ENCODE measurements around the gene WFDC9.
"Not testable (repeated sequence)": the region's sequence is repeated elsewhere in the genome, so short reads cannot be mapped to it uniquely, and the experiment has no call there.

The WFDC9 gene

GRCh38 chr20:45592574-45593189 is 38.4 kb downstream of the WFDC9 start:
- no peak for DNase-seq (ENCODE audit: low read depth)

GRCh38 chr20:45589725-45590124 is 41.4 kb downstream of the WFDC9 start:
- DNase-seq (ENCODE audit: low read depth), result no peak

DNA sequence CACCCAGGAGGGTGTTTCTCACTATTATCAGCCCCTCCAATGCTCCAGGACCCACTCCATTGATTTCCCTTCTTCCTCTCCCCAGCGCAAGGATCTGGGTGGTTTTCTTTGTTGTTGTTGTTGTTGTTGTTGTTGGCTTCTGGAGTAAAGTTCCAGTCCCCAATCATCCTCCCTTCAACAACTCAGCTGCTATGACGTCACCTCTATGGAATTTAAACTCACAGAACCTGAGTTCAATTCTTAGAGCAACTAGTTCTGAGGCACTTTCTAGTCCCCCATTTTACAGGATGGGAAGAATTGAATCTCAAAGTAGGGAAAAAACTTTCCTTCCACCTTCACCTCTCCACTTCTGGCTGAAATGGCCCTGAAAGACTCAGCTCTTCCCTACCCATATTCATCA is 42.3 kb downstream of the WFDC9 start:
- DNase-seq (ENCODE audit: low read depth), result no peak

- not testable (repeated sequence) for DNase-seq (ENCODE audit: low read depth)
These were observed 45.1 kb downstream of the WFDC9 start for GRCh38 chr20:45585986-45586385.

DNA sequence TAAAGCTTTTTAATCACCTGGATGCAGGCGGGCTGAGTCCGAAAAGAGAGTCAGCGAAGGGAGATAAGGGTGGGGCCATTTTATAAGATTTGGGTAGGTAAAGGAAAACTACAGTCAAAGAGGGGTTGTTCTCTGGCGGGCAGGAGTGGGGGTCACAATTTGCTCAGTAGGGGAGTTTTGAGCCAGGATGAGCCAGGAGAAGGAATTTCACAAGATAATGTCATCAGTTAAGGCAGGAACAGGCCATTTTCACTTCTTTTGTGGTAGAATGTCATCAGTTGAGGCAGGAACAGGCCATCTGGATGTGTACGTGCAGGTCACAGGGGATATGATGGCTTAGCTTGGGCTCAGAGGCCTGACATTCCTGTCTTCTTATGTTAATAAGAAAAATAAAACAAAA is 46.8 kb downstream of the WFDC9 start:
- DNase-seq (ENCODE audit: low read depth), result not testable (repeated sequence)

GRCh38 chr20:45583502-45583901 is 47.6 kb downstream of the WFDC9 start:
- DNase-seq (ENCODE audit: low read depth), result no peak

DNA sequence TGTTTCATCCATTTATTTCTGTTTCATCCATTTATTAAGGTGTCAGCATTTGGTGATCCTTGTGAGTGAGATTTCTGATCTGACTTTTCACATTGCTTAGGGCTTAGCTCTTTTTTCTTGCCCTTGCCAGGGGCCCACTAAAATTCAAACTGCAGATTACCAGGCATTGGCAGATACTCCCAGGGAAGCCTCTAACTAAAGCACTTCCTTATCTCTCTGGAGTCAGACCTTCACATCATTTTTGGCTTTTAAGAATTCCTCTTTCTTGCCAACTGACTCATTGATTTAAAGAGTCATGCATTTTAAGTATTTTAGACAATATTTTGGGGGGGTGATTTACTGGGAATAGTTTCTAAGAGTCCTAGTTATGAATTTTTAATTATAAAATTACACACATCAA is 49.4 kb downstream of the WFDC9 start:
- DNase-seq (ENCODE audit: low read depth), result no peak

DNA sequence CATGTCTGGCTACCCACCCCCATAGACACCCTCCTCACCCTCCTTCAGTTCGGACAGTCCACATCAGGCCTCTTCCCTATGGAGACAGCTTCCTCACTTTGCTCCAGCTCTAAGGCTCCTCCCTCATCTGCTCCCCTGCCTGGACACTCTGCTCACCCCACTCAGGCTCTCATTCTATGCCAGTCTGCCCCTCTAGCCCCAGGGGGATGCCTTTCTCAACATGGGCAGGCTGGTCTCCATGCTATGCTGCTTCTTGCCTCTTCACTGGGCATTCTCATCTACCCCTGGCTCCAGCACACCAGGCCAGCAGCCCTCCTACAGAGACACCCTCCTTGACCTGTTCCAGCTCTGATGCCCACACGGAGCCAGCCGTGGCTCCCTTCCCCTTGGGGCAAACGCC is 51.9 kb downstream of the WFDC9 start, which contains the start of gene WFDC8:
TSS of gene WFDC8 (minus strand) at position 101 of the 400 bp plus-strand sequence. CDS start at position 64, 37 bp downstream.
- DNase-seq (ENCODE audit: low read depth), result no peak

GRCh38 chr20:45578231-45578630 is 52.9 kb downstream of the WFDC9 start:
- DNase-seq (ENCODE audit: low read depth), result no peak

DNA sequence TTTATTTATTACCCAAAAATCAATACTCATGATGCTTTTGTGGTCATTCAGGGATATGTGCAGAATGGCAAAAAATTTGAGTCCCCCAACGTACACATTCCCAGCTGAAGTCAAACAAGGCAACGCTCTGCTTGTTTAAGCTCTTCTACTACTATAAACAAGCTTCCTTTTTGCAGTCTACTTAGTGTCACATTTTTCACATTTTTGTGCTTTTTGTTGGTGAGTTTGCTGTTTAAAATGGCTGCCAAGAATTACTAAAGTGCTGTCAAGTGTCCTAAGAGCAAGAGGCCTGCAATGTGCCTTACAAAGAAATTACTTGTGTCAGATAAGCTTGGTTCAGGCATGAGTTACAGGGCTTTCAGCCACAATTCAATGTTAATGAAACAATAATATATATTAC is 54.1 kb downstream of the WFDC9 start:
- no peak for DNase-seq (ENCODE audit: low read depth)

GRCh38 chr20:45575931-45576330 is 55.2 kb downstream of the WFDC9 start:
- no peak for DNase-seq (ENCODE audit: low read depth)

GRCh38 chr20:45569650-45570049 is 61.4 kb downstream of the WFDC9 start:
- not testable (repeated sequence) for DNase-seq (ENCODE audit: low read depth)

DNA sequence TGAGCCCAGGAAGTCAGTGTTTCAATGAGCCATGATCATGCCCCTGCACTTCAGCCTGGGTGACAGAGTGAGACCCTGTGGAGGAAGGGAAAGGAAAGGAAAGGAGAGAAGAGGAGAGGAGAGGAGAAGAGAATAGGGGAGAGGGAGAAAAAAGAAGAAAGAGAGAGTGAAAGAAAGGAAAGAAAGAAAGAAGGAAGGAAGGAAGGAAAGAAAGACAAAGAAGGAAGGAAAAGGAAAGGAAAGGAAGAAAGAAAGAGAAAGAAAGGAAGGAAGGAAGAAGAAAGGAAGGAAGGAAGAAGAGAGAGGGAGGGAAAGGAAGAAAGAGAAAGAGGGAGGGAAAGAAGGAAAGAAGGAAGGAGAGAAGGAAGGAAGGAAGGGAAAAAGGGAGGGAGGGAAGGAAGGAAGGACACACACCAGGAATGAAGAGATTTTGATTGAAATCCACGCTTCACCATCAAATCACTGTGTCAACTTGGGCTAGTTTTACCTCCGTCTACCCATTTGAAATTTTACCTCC is 66.3 kb downstream of the WFDC9 start:
- no peak for DNase-seq (ENCODE audit: low read depth)

Data from stimulated activated CD8-positive, alpha-beta memory T cell treated with anti-CD3 and anti-CD28 coated beads, Interleukin-12 subunit alpha, Interleukin-12 subunit beta, amount 100 ng/mL, for 4 hours (primary cell).